SK-N-SH (cell line): ENCODE measurements around the gene DRD4. TPM values are rescaled to one million over a fixed set of nuclear protein-coding genes. Genes with fewer than 3 reads are reported as not detected.

Experiments
- CTCF ChIA-PET: fragments of 300-600, 350-600 bp; formaldehyde crosslinking; extraction: SDS; loops from one replicate; lab custom pipeline; 2021; lab: Yijun Ruan, JAX
- POLR2A ChIA-PET: fragments of 350-600 bp; sonication (Branson Sonifier 250); formaldehyde crosslinking; extraction: SDS; loops from one replicate; lab custom pipeline; 2020; ENCODE audit warnings: antibody characterized with exemption, inconsistent platforms; lab: Yijun Ruan, JAX
- DNase-seq: peaks from one replicate; pipeline ENCODE4 v3.0.0; 2012
- H2AFZ ChIP-seq: fragments of 200-600 bp; sonication (generic); 2 replicates; pipeline ENCODE4 v1.8.1; 2016; ENCODE audit warnings: antibody characterized with exemption, mild to moderate bottlenecking, low read depth
- H3F3A ChIP-seq: fragments of 200-600 bp; sonication (generic); replicated peaks from 2 replicates; pipeline ENCODE3; 2016; ENCODE audit warnings: antibody characterized with exemption, mild to moderate bottlenecking; ENCODE audit not compliant: insufficient read depth
- H3K27ac ChIP-seq, 2 experiments: fragments of 200-500 bp in 1 of 2; fragments of 200-600 bp in 1 of 2; sonication (Bioruptor generic) in 1 of 2; sonication (generic), shearing (Covaris generic) in 1 of 2; 2 replicates each; pipeline versions ENCODE4 v1.5.1 to v1.6.1; 2014 to 2016; ENCODE audit warnings: low read depth in 2 of 2, inconsistent platforms in 1 of 2, low read length in 1 of 2, mild to moderate bottlenecking in 1 of 2, mixed read lengths in 1 of 2
- H3K27me3 ChIP-seq: fragments of 200-600 bp; sonication (generic), shearing (Covaris generic); 2 replicates; pipeline ENCODE4 v1.6.1; 2016; ENCODE audit warnings: mixed run types; ENCODE audit not compliant: insufficient read depth
- H3K36me3 ChIP-seq, 2 experiments: fragments of 200-500 bp in 1 of 2; fragments of 200-600 bp in 1 of 2; sonication (Bioruptor generic) in 1 of 2; sonication (generic) in 1 of 2; replicated peaks in 1 of 2; 2 replicates each; pipeline versions ENCODE3 to v1.5.1; 2014 to 2016; ENCODE audit warnings: low read length in 1 of 2, mild to moderate bottlenecking in 1 of 2; ENCODE audit not compliant: insufficient read depth in 2 of 2, control insufficient read depth in 1 of 2
- H3K4me1 ChIP-seq, 2 experiments: fragments of 200-500 bp in 1 of 2; fragments of 200-600 bp in 1 of 2; sonication (Bioruptor generic) in 1 of 2; sonication (generic), shearing (Covaris generic) in 1 of 2; 2 replicates each; pipeline versions ENCODE4 v1.5.1 to v1.6.1; 2014 to 2016; ENCODE audit warnings: low read depth in 1 of 2, low read length in 1 of 2, mixed run types in 1 of 2; ENCODE audit not compliant: insufficient read depth in 2 of 2, control insufficient read depth in 1 of 2
- H3K4me2 ChIP-seq: fragments of 200-600 bp; sonication (generic), shearing (Covaris generic); 2 replicates; pipeline ENCODE4 v1.6.1; 2017; ENCODE audit warnings: mixed run types
- H3K4me3 ChIP-seq, 2 experiments: fragments of 200-500 bp in 1 of 2; fragments of 200-600 bp in 1 of 2; sonication (Bioruptor generic) in 1 of 2; sonication (generic), shearing (Covaris generic) in 1 of 2; 2 replicates each; pipeline versions ENCODE4 v1.5.1 to v1.8.1; 2014 to 2016; ENCODE audit warnings: low read depth in 2 of 2, inconsistent platforms in 1 of 2, low read length in 1 of 2, mild to moderate bottlenecking in 1 of 2, mixed read lengths in 1 of 2, moderate library complexity in 1 of 2
- H3K79me2 ChIP-seq: fragments of 200-600 bp; sonication (generic); 2 replicates; pipeline ENCODE4 v1.8.1; 2017; ENCODE audit warnings: mild to moderate bottlenecking; ENCODE audit not compliant: insufficient read depth
- H3K9ac ChIP-seq: fragments of 200-600 bp; sonication (generic); 2 replicates; pipeline ENCODE4 v1.6.1; 2017; ENCODE audit warnings: mixed run types
- H3K9me2 ChIP-seq: fragments of 200-600 bp; sonication (generic); 2 replicates; pipeline ENCODE4 v1.6.1; 2017; ENCODE audit warnings: mixed run types
- H3K9me3 ChIP-seq: fragments of 200-600 bp; sonication (generic); 2 replicates; pipeline ENCODE4 v1.6.1; 2017; ENCODE audit warnings: mixed run types, mild to moderate bottlenecking, moderate library complexity
- H4K20me1 ChIP-seq: fragments of 200-600 bp; sonication (generic); 2 replicates; pipeline ENCODE4 v1.6.1; 2017; ENCODE audit warnings: mild to moderate bottlenecking, mixed run types; ENCODE audit not compliant: insufficient read depth
- CHD2 ChIP-seq: fragments of 150-350 bp; IDR thresholded peaks from 2 replicates; pipeline ENCODE4 v1.6.1; 2018; ENCODE audit warnings: low read length; ENCODE audit not compliant: partially characterized antibody
- CTCF ChIP-seq: fragments of 200-600 bp; sonication (generic); IDR thresholded peaks from 2 replicates; pipeline ENCODE4 v1.6.1; 2017; ENCODE audit warnings: antibody characterized with exemption, mild to moderate bottlenecking, moderate library complexity
- EZH2phosphoT487 ChIP-seq: fragments of 200-600 bp; sonication (generic); IDR thresholded peaks from 2 replicates; pipeline ENCODE4 v1.6.1; 2017; ENCODE audit warnings: low read depth, mixed run types, mild to moderate bottlenecking, antibody characterized with exemption, moderate library complexity, borderline replicate concordance
- FOSL2 ChIP-seq: IDR thresholded peaks from 2 replicates; pipeline ENCODE4 v1.4.0; 2012; ENCODE audit warnings: low read depth, mild to moderate bottlenecking, moderate library complexity, borderline replicate concordance
- FOXJ3 ChIP-seq: sonication (generic); formaldehyde crosslinking; IDR thresholded peaks from 2 replicates; pipeline ENCODE4 v1.5.1; 2020; ENCODE audit warnings: mild to moderate bottlenecking, missing genetic modification reagents
- FOXM1 ChIP-seq: IDR thresholded peaks from 2 replicates; pipeline ENCODE4 v1.4.0; 2012; ENCODE audit warnings: low read depth, mild to moderate bottlenecking
- GATA2 ChIP-seq: sonication (generic); formaldehyde crosslinking; IDR thresholded peaks from 2 replicates; pipeline ENCODE4 v1.5.0; 2020; ENCODE audit warnings: mild to moderate bottlenecking, missing genetic modification reagents
- MAX ChIP-seq: IDR thresholded peaks from 2 replicates; pipeline ENCODE4 v1.4.0; 2012; ENCODE audit warnings: low read depth
- MEF2A ChIP-seq: IDR thresholded peaks from 2 replicates; pipeline ENCODE4 v1.4.0; 2012; ENCODE audit warnings: low read depth, borderline replicate concordance
- NRF1 ChIP-seq: IDR thresholded peaks from 2 replicates; pipeline ENCODE4 v1.6.1; 2012; ENCODE audit warnings: low read depth, mild to moderate bottlenecking, low read length
- POLR2AphosphoS5 ChIP-seq: IDR thresholded peaks from 2 replicates; pipeline ENCODE4 v1.6.1; 2012; ENCODE audit warnings: low read depth, low read length
- RAD21 ChIP-seq: IDR thresholded peaks from 2 replicates; pipeline ENCODE4 v1.6.1; 2012; ENCODE audit warnings: mild to moderate bottlenecking, low read length
- RCOR1 ChIP-seq: fragments of 150-350 bp; IDR thresholded peaks from 2 replicates; pipeline ENCODE4 v1.6.1; 2017; ENCODE audit warnings: antibody characterized with exemption, low read length
- RFX5 ChIP-seq: IDR thresholded peaks from 2 replicates; pipeline ENCODE4 v1.6.1; 2012; ENCODE audit warnings: mild to moderate bottlenecking, improper control_type of control experiment, low read length
- RXRA ChIP-seq: IDR thresholded peaks from 2 replicates; pipeline ENCODE4 v1.4.0; 2012; ENCODE audit warnings: low read depth, mild to moderate bottlenecking, borderline replicate concordance
- SMC3 ChIP-seq: IDR thresholded peaks from 2 replicates; pipeline ENCODE4 v1.6.1; 2012; ENCODE audit warnings: low read depth, low read length, improper control_type of control experiment
- TAF1 ChIP-seq: IDR thresholded peaks from 2 replicates; pipeline ENCODE4 v1.6.1; 2012; ENCODE audit warnings: low read depth, mild to moderate bottlenecking, low read length, moderate library complexity, borderline replicate concordance
- TEAD4 ChIP-seq: IDR thresholded peaks from 2 replicates; pipeline ENCODE4 v1.4.0; 2012; ENCODE audit warnings: mild to moderate bottlenecking, borderline replicate concordance; ENCODE audit not compliant: insufficient read depth
- USF2 ChIP-seq: fragments of 150-350 bp; IDR thresholded peaks from 2 replicates; pipeline ENCODE4 v1.6.1; 2017; ENCODE audit warnings: antibody characterized with exemption, low read length, low read depth, borderline replicate concordance
- YY1 ChIP-seq: IDR thresholded peaks from 2 replicates; pipeline ENCODE4 v1.4.0; 2012; ENCODE audit warnings: low read depth, mild to moderate bottlenecking
- ZBTB33 ChIP-seq: IDR thresholded peaks from 2 replicates; pipeline ENCODE4 v1.4.0; 2012; ENCODE audit warnings: low read depth, borderline replicate concordance
- WGBS: methylation state at CpG from one replicate; pipeline ENCODE4 v1.1.6; 2017; ENCODE audit warnings: low lambda C conversion rate; 5-methylcytosine and 5-hydroxymethylcytosine counted together
- polyA plus RNA-seq, 3 experiments: library from polyadenylated mRNA; depleted of rRNA; stranded (reverse); fragments of >200 nt; gene quantifications; 2 replicates each; pipeline ENCODE4 v1.2.3, GENCODE V29; 2012

The DRD4 gene
- polyA plus RNA-seq, 1 of the 3 experiments (the other 2 are of a cell fraction), result not detected

- Histone ChIP-seq H3K9ac (no peak overlapping the region), H3K4me3 (no peak overlapping the region), H3K36me3 (peaks cover 0 to 1% of the 10 kb centered on the region in 2 experiments), H3K4me1 (peaks cover 0 to 12% of the 10 kb centered on the region in 2 experiments; a peak in 1 of 4 replicates), H3K27me3 (no peaks in the 10 kb centered on the region), H3K9me2 (no peaks in the 10 kb centered on the region), H2AFZ (no peak overlapping the region), H3F3A (no peaks in the 10 kb centered on the region), H3K27ac (no peak overlapping the region), H3K4me2 (no peak overlapping the region), H3K79me2 (no peaks in the 10 kb centered on the region), H3K9me3 (no peaks in the 10 kb centered on the region), H4K20me1 (peaks cover 7% of the 10 kb centered on the region; the same call in 1 of the 2 replicates)
- CTCF ChIA-PET, result interaction anchor here (1.0 to 1.5 kb wide), 3 partner anchors 44 to 123 kb away, joined by 3 to 4 read pairs (median 3); no protein-coding TSS in a partner anchor
- WGBS, result 90% methylated on average over 22 of the region's 28 CpGs
- TF ChIP-seq CHD2 (no peak), TEAD4 (no peak), FOSL2 (no peak), NRF1 (no peak), CTCF (no peak), SMC3 (no peak), FOXM1 (no peak), USF2 (no peak), FOXJ3 (no peak), TAF1 (no peak), YY1 (no peak)
- peak; percentile 30 for DNase-seq
- POLR2A ChIA-PET, result interaction anchor here (1.0 to 1.1 kb wide), 2 partner anchors 57 to 64 kb away, joined by 3 read pairs; partner anchors contain the start of genes DEAF1 and TMEM80
Measured at GRCh38 chr11:638631-639331, 1.7 kb downstream of the DRD4 start.

GRCh38 chr11:639332-639955, 2.4 kb downstream of the DRD4 start:
- Histone ChIP-seq H3K9me2 (no peaks in the 10 kb centered on the region), H3K4me3 (no peak overlapping the region), H3K9me3 (no peaks in the 10 kb centered on the region), H3F3A (no peaks in the 10 kb centered on the region), H2AFZ (no peak overlapping the region), H3K36me3 (peaks cover 0 to 5% of the 10 kb centered on the region in 2 experiments), H3K4me2 (no peak overlapping the region), H3K27ac (no peak overlapping the region), H3K4me1 (peaks cover 0 to 12% of the 10 kb centered on the region in 2 experiments; a peak in 1 of 4 replicates), H3K79me2 (no peaks in the 10 kb centered on the region), H4K20me1 (peaks cover 7% of the 10 kb centered on the region; the same call in 1 of the 2 replicates), H3K9ac (no peak overlapping the region), H3K27me3 (no peaks in the 10 kb centered on the region)
- WGBS, result 89% methylated on average over 28 of the region's 80 CpGs
- peak; percentile 59 for DNase-seq
- POLR2A ChIA-PET, result no interaction called here
- CTCF ChIA-PET, result no interaction called here
- TF ChIP-seq MEF2A, result no peak
- no peak for TF ChIP-seq RXRA
- no peak for TF ChIP-seq TEAD4
- no peak for TF ChIP-seq FOSL2
- TF ChIP-seq FOXM1, result no peak
- TF ChIP-seq RFX5, result no peak
- no peak for TF ChIP-seq ZBTB33
- no peak for TF ChIP-seq RAD21
- no peak for TF ChIP-seq GATA2 (CRISPR knock-in tag)
- TF ChIP-seq SMC3, result no peak
- no peak for TF ChIP-seq RCOR1
- no peak for TF ChIP-seq POLR2AphosphoS5
- no peak for TF ChIP-seq MAX
- no peak for TF ChIP-seq TAF1
- TF ChIP-seq YY1, result no peak
- no peak for TF ChIP-seq EZH2phosphoT487
